DMS153 treated with DMSO at 0.1 percent for 48 hours (cell line): ENCODE measurements around the gene GCAT.
A peak's percentile ranks its signal among the peaks of the same experiment; 100 is the strongest.

Experiments used
- DNase-seq: peaks from one replicate; lab custom pipeline; 2025; ENCODE audit not compliant: unreplicated experiment; lab: John Stamatoyannopoulos, UW

GCAT gene

DNA sequence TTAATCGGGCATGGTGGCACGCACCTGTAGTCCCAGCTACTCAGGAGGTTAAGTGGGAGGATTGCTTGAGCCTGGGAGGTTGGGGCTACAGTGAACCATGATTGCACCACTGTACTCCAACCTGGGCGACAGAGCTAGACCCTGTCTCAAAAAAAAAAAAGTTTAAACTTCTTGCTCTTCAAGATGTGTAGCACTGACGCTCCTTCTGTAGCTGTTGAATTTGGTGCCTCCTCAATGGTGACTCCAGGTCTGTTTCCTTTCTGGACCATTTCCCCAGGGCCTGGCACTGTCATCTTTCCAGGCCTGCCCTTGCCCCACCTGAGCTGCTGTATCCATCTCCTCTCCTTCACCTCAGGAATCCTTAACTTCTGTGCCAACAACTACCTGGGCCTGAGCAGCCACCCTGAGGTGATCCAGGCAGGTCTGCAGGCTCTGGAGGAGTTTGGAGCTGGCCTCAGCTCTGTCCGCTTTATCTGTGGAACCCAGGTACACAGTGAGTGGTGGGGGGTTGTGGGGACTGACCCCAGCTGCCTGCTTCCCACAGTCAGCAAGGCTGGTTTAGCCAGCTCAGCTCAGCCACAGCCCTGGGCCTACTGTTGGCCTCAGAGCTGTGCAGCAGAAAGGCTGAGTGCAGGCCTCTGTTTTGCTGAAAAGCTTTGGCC is 2.1 kb downstream of the GCAT start:
- DNase-seq: no peak

DNA sequence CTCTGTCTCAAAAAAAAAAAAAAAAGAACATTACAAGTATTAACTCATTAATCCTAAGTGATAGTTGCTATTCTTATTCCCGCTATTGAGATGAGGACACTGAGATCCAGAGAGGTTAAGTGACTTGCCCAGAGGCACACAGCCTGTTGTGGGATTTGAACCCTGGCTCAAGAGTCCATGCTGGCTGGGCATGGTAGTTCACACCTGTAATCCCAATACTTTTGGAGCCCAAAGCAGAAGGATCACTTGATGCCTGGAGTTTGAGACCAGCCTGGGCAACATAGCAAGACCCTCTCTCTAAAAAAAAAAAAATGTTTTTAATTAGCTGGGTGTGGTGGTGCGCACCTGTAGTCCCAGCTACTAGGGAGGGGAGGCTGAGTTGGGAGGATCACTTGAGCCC is 4.1 kb downstream of the GCAT start:
- DNase-seq: no peak

DNA sequence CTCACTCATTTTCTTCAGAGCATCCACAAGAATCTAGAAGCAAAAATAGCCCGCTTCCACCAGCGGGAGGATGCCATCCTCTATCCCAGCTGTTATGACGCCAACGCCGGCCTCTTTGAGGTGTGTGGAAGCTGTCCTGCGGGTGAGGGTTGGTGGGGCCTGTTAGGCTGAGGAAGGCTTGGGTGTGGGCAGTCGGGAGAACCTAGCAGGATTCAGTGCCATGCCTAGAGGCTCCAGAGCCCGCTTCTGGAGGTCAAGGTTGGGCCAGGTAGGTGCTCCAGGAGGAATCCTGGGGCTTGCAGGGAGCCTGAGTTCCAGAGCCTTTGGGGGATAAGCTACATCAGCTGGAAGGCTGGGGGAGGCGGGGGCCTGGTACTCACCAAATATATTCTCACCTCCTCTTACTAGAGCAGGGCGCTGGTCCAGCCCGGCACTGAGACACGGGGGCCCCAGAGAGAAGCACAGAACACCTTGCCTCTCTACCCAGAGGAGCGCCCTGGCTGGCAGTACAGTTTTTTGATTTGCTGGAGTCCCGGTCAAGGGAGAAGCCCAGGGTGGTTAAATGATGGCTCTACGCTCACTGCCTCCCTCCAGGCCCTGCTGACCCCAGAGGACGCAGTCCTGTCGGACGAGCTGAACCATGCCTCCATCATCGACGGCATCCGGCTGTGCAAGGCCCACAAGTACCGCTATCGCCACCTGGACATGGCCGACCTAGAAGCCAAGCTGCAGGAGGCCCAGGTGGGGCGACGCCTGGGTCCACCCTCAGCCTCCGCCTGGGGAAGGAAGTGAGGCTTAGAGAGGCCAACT is 5.3 kb downstream of the GCAT start:
- DNase-seq: no peak

DNA sequence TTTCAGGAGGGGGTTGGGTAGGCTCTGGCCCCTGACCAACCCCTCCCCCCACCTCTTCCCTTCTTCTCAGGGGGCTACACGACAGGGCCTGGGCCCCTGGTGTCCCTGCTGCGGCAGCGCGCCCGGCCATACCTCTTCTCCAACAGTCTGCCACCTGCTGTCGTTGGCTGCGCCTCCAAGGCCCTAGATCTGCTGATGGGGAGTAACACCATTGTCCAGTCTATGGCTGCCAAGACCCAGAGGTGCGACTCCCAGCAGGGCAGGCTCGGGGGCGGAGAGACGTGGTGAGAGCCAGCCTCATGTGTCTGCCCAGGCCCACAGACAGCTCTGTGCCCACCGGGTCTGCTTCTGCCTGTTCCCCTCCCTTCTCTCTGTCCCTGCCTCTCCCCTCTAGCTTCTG is 7.9 kb downstream of the GCAT start:
- no peak for DNase-seq

DNA sequence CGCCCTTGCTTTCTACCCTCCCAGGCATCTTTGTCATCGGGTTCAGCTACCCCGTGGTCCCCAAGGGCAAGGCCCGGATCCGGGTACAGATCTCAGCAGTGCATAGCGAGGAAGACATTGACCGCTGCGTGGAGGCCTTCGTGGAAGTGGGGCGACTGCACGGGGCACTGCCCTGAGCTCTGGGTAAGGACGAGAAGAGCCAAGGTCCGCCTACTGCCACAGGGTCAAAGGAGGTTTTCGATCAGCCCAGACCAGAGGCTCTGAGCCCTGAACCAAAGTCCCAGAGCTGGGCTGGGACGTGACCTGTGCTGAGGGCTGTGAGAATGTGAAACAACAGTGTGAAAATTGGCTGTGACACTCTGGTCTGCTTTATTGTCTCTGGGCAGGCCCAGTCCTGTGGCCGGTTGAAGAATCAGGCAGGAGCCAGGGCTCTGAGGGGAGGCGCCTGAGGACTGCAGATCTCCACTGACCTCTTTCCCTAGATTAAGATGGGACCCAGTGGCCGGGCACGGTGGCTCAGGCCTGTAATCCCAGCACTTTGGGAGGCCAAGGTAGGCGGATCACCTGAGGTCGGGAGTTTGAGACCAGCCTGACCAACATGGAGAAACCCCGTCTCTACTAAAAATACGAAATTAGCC is 8.9 kb downstream of the GCAT start:
- DNase-seq: no peak

DNA sequence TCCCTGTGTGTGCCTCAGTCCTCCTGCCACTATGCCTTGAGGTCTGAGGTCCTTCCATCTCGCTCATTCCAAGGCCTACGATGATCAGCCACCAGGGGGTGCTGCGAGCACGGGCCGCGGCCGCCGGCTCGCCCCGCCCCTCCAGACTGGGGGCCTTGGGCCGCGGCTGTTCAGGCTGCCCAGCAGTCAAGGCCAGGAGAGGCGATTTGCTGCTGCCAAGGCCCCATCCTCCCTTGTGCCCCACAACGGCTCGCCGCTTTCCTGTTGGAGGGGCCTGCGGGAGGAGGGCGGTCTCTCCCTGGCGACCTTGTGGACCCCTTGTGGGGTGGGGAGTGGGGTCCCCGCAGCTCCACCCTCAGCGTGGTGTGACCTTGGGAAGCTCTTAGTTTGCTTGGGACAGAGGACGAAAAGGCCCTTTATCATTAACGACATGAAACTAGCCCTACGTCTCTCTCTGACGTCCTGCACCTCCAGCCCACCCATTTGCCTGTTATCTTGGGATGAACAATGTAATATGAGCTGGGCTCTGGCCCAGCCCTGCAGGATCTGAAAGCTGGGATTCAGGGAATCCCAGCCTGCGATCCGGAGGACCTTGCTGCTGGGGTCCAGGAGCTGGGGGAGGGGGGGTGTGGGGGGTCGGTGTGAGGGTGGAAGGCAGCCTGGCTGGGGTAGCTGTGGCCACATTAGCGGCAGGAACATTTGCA is 10.1 kb downstream of the GCAT start:
- peak; percentile 18 for DNase-seq

DNA sequence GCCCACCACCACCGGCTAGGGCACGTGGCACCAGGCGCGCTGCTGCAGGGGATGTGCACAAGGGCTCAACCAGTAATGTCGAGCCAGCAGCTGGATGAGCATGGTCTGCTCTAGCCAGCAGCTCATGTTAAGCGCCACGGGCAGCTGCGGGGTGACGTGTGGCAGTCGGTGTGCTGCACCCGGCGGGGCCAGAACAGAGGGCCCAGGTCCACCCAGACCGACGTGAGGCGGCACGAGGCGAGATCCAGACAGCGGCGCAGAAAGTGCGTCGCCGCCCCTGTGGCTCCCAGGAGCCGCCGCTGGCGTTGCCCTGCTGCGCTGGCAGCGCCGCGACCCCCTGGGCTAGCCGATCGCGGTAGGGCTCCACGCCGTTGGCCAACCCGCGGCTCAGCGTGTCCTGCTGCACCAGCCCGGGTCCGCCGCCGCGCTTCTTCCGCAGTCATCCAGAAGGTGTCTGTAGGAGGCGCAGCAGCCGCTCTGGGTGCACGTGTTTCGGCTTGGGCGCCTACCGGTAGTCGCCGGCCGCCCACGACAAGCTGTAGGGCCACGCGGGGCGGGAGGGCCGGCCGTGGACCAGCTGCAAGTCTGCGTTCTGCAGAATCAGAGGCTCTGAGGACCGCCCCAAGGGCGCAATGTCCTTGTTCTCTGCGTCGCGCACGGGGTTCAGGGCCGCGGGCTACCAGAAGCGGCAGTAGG is 10.8 kb downstream of the GCAT start:
- DNase-seq: peak; percentile 28

DNA sequence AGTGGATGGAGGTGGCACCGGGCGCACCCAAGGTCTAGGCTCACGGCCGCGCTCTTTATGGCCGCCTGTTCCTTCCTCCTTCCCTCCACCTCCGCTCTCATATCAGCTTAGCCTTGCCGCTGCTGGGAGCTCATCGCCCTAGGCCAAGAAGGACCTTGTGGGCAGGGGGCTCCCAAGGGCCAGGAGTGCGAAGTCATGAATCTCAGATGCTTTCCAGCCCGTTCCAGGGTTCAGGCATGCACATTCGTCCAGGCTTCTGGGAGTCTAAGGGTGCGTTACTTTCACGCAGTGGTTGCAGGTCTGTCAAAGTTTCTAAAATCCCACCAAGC is 11.3 kb downstream of the GCAT start:
- DNase-seq: no peak

DNA sequence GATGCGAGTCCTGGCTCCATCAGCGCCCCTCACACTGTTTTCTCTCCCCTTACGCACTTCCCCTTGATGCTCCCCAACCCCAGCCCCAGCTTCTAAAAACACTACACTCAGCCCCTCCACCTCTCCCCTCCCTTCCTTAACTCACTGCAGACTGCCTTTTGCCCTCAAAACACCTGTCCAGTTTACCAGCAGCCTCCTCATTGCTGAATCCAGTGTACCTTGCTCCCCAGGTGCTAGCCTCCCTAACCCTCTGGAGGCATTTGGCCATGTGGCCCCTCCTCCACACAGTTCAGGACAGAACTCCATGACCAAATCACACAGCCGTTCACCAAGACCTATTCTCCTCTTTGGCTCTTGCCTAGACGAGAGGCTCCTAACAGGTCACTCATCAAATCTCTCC is 12.6 kb downstream of the GCAT start:
- no peak for DNase-seq

DNA sequence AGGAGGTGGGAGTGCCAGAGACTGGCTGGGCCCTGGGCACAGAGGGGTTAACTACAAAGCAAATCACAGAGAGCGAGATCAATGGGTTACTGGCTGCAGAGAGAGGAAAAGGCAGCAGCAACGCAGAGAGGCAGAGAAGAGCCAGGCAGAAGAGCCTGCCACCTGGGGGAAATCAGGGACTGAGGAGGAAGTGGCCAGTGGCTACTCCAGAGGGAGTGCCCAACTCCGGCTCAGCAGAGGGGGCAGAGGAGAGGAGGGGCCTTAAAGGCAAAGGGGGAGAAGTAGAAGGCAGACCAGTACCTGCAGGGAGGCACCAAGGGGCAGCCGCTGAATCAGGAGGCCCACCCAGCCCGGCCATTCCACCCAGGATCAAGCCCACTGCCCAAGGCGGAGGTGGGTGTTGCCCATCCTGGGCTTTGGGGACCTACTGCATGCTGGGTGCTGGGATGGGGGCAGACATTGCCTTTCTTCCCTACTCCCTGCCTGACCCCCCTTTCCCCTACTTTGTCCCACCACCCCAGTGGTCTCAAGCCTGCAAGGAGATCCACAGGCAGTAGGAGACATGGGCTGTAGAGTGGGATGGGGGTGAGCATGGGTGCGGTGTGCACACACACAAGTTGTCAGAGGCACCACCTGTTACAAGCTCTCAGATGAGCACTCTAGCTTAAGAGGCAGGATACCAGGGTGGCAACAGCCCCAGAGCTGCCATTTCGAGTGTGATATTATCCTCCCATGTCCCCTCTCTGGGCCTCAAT is 14.5 kb downstream of the GCAT start:
- DNase-seq: no peak

DNA sequence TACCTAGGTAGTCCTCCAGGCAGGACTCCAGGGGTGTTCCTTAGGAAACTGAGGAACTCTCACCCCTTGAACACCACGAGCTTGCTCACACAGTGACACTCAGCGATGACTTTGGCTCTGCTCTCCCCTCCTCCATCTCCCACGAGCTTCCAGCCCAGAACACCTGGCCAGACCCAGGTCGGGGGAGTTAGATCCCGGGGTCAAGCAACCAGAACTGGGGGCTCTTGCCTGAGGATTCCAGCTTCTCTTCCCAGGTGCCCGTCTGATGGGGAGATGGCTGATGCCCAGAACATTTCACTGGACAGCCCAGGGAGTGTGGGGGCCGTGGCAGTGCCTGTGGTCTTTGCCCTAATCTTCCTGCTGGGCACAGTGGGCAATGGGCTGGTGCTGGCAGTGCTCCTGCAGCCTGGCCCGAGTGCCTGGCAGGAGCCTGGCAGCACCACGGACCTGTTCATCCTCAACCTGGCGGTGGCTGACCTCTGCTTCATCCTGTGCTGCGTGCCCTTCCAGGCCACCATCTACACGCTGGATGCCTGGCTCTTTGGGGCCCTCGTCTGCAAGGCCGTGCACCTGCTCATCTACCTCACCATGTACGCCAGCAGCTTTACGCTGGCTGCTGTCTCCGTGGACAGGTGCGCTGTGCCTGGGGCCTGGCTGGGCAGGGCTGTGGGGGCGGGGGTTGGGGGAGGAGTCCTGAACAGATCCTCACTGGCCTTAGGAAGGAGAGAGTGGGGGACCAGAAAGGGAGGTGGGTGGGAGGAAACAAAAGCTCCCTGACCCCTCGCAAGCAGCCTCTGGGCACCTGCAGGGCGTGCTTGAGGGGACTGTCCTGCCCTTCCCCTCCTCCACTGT is 15.6 kb downstream of the GCAT start, which contains the start of gene GALR3:
Gene GALR3 (plus strand): TSS at position 249 of the 852 bp plus-strand sequence. CDS start 25 bp downstream, at position 274.
- DNase-seq: no peak

DNA sequence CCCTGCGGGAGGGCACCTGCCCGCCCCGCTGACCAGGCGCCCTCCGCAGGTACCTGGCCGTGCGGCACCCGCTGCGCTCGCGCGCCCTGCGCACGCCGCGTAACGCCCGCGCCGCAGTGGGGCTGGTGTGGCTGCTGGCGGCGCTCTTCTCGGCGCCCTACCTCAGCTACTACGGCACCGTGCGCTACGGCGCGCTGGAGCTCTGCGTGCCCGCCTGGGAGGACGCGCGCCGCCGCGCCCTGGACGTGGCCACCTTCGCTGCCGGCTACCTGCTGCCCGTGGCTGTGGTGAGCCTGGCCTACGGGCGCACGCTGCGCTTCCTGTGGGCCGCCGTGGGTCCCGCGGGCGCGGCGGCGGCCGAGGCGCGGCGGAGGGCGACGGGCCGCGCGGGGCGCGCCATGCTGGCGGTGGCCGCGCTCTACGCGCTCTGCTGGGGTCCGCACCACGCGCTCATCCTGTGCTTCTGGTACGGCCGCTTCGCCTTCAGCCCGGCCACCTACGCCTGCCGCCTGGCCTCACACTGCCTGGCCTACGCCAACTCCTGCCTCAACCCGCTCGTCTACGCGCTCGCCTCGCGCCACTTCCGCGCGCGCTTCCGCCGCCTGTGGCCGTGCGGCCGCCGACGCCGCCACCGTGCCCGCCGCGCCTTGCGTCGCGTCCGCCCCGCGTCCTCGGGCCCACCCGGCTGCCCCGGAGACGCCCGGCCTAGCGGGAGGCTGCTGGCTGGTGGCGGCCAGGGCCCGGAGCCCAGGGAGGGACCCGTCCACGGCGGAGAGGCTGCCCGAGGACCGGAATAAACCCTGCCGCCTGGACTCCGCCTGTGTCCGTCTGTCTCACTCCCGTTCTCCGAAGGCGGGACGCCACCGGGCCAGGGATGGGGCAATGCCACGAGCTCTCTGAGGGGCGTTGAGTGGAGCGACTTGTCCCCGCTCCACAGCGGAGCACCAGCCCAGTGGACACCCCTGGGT is 17.2 kb downstream of the GCAT start:
- DNase-seq: no peak

DNA sequence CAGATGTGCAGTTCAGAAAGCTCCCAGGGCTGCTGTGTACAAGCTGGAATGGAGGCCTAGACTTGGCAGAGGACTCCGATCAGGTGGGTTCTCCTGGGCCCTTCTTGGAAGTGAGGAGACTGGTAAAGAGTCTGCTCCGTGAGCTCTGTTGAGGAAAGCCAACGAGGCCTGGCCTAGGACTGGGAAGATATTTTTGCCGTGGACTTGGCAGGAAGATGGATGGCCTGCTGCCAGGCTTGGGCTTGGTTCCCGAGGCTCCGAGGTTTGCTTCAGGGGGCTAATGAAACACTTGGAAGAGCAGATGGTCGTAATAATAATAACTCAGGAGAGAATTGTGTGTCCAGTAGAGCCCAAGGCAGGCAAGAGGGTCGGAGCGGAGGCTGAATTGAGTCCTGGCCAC is 19.3 kb downstream of the GCAT start:
- DNase-seq: no peak

DNA sequence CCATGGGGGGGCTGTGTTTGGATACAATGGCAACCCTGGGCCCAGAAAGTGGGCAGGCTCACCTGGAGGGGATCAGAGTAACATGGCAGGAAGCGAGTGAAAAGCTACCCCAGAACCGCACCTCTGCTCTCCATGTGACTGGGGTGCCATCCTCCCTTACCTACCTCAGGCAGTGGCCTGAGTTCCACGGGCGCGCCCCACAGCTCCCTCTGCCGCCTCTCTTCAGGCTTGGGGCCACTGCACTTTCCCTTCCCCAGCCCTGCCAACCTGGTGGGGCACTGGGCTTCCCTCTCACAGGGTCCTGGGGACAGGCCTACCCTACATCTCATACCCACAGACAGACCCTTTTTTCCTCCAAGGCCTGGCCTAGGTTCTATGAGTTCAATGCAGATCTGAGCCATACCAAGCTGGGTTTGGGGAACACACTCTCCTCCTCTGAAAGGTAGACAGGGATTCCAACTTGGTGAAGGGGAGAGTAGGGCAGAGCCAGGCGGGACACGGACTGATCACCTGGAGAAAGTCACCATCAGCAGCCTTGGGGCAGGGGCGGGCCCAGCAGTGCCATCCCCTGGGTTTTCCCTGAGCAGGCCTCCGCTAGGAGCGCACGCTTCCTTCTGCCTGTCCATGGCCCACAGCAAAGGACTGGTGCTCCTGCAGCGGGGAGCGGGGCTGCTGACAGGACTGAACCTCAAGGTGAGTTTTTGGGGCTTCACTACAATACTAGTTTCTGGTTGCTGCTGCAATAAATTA is 22.5 kb downstream of the GCAT start:
- DNase-seq: no peak

DNA sequence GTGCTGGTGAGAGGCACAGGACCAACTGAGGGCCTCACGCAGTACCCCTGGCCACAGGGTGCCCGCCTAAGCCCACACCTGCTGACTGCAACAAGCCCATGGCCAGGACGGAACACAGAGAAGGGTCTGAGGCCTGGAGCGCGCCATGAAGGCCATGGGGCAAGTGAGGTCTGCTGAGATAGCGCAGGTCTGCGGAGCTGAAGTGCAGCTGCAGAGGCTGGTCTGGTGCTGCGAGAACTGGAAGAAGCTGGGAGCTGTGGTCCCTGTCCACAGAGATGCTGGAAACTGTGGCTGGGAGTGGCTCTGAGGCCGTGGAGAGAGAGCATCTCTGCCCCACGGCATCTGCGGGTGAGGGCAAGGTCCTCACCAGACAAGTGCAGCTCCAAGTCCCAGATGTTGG is 23.7 kb downstream of the GCAT start:
- no peak for DNase-seq

DNA sequence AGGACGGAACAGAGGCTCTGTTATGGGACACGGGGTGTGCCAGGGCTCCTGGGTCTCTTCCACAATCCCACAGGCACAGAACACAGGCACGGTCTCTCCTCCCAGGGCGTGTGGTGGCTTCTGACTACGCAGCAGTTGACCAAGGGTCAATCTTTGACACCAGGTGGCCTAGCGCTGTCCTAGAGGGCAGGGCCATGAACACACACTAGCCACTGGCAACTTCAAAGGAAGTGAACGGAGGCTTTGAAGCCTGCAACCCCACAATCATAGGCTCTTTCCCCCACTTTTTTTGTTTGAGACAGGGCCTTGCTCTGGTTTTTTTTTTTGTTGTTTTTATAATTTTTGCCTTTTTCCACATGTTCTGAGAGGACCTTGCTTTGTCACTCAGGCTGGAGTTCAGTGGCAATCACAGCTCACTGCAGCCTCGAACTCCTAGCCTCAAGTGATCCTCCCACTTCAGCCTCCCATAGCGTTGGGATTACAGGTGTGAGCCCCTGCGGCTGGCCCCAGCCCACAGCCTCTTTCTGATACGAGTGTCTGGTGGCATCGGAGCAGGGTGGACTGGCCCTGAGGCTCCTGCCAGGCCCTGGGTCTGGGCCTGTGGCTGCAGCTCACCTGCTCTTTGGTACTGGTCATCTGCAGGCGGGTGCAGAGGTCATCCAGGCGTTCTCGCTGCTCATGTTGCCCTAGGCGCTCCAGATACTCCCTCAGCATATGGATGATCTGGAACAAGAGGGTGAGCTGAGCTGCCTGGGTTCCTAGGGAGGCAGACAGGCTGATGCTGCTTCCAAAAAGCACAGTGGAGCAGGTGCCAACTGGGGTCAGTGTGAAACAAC is 24.5 kb downstream of the GCAT start:
- DNase-seq: no peak
